Heart left ventricle (tissue), 16 donors: ENCODE measurements around the gene SPATA12. TPM values are rescaled to one million over a fixed set of nuclear protein-coding genes. Genes with fewer than 3 reads are reported as not detected.
A peak's percentile ranks its signal among the peaks of the same experiment; 100 is the strongest.

Experiments
- ATAC-seq, 4 donors: fragments of 200-7000 bp; cut with Tn5 transposase; one replicate each; pipeline ENCODE4 v1.9.1; 2020 to 2022; ENCODE audit warnings: moderate library complexity in 4 of 4, mild to moderate bottlenecking in 3 of 4, moderate number of reproducible peaks in 1 of 4
- DNase-seq, 5 donors: peaks; one replicate each; pipeline ENCODE4 v3.0.0-alpha.2; 2020
- H3K27ac ChIP-seq, 12 donors: fragments of 200-600 bp; sonication (generic) in 4 of 12; one replicate each; pipeline versions ENCODE4 v1.5.0 to v1.8.0; 2016 to 2022; ENCODE audit warnings: mild to moderate bottlenecking in 2 of 12
- H3K27me3 ChIP-seq, 9 donors: fragments of 200-600 bp; sonication (generic) in 2 of 9; one replicate each; pipeline versions ENCODE4 v1.5.1 to v1.8.0; 2016 to 2022; ENCODE audit warnings: mild to moderate bottlenecking in 3 of 9
- H3K36me3 ChIP-seq, 9 donors: fragments of 200-600 bp; sonication (generic) in 2 of 9; one replicate each; pipeline versions ENCODE4 v1.5.0 to v1.8.0; 2018 to 2022; ENCODE audit warnings: mild to moderate bottlenecking in 2 of 9
- H3K4me1 ChIP-seq, 12 donors: fragments of 200-600 bp; sonication (generic) in 4 of 12; one replicate each; pipeline versions ENCODE4 v1.5.0 to v1.8.0; 2016 to 2022; ENCODE audit warnings: mild to moderate bottlenecking in 3 of 12
- H3K4me3 ChIP-seq, 12 donors: fragments of 200-600 bp; sonication (generic) in 4 of 12; one replicate each; pipeline versions ENCODE4 v1.5.0 to v1.8.0; 2017 to 2022; ENCODE audit warnings: mild to moderate bottlenecking in 9 of 12, moderate library complexity in 4 of 12
- H3K9me3 ChIP-seq, 12 donors: fragments of 200-600 bp; sonication (generic) in 4 of 12; one replicate each; pipeline versions ENCODE4 v1.5.0 to v1.8.0; 2016 to 2022; ENCODE audit warnings: mild to moderate bottlenecking in 1 of 12
- CTCF ChIP-seq, 12 donors: fragments of 200-600 bp; sonication (generic) in 4 of 12; IDR thresholded peaks; one replicate each; pipeline versions ENCODE4 v1.5.0 to v1.8.0; 2018 to 2022; ENCODE audit warnings: antibody characterized with exemption in 12 of 12, mild to moderate bottlenecking in 5 of 12
- POLR2A ChIP-seq, 2 donors: fragments of 450-650 bp; IDR thresholded peaks; one replicate each; pipeline ENCODE4 v1.6.1; 2017; ENCODE audit warnings: antibody characterized with exemption in 2 of 2, mild to moderate bottlenecking in 2 of 2, moderate library complexity in 2 of 2
- WGBS, 4 donors: extraction: QIAGEN DNeasy Blood & Tissue Kit in 2 of 4; methylation state at CpG; one replicate each; pipeline versions ENCODE4 v1.1.5 to v1.1.7; 2013 to 2018; 5-methylcytosine and 5-hydroxymethylcytosine counted together
- intact Hi-C, 10 donors: fragments of 100-400 bp; cut with DNase I; formaldehyde crosslinking; loops; one replicate each; pipeline versions ENCODE4 v1.11.1 to v1.14.2; 2022
- polyA plus RNA-seq, 2 donors: library from polyadenylated mRNA; stranded (reverse); fragments of 200-250 nt; gene quantifications; one replicate each; pipeline ENCODE4 v1.2.3, GENCODE V29; 2013
- total RNA-seq, 9 donors: library from RNA; depleted of rRNA in 2 of 9; stranded (reverse); fragments of >200 nt in 2 of 9; fragmentation: NEBNext Ultra II Directional in 3 of 9; extraction: Animal tissue kit (Norgen Biotek cat#: 25700) in 3 of 9; gene quantifications; one replicate each; pipeline versions ENCODE4 v1.1.0 to v1.2.4, GENCODE V29; 2016 to 2023
- donor health status: ischemic (EF 13 %, LVEDD 7.1; RV severe dilation, severe dysfunction).
- donor health status: healthy with polysubstance abuse.
- donor health status: DM: no; HTN: yes; CAD: no.
- donor health status: DM: no; HTN: no; CAD: no.
- donor health status: ischemic (EF 25% LVEDD 6.9; RV normal size, moderate dysfunction).
- donor health status: ischemic (EF 25% LVEDD 5.7; RV mildly dilated, moderate dysfunction).
- donor health status: healthy.
- donor health status: DM: yes; HTN: yes; CAD: no.
- donor health status: ischemic (EF 35%, LVEDD 5.7; RV mildly dilated, moderate dysfunction).
- donor health status: nonischemic (EF 11% LVEDD 7.7; RV severe dilation, severe dysfunction).
- donor health status: DM: yes; HTN: yes; CAD: no.
- donor health status: PGD.
- donor health status: ischemic (EF 29% LVEDD 5.4; RV normal size, mild dysfunction).
- donor health status: nonischemic (EF 23%, LVEDD 6.1; RV moderate dilation, normal function).

SPATA12 gene
- total and polyA plus RNA-seq, 11 donors = 0.04 to 0.20 TPM; not detected in 9

GRCh38 chr3:57030721-57031120, 29.7 kb upstream of the SPATA12 start:
- Histone ChIP-seq H3K4me1 (no peaks in the 10 kb centered on the region), H3K36me3 (no peaks in the 10 kb centered on the region), H3K4me3 (no peak overlapping the region), H3K27me3 (no peaks in the 10 kb centered on the region), H3K9me3 (no peaks in the 10 kb centered on the region), H3K27ac (no peak overlapping the region)
- no peak for ATAC-seq
- no peak for DNase-seq
- 76 to 85% (median 80%) methylated on average over 3 of the region's 3 CpGs for WGBS, 4 donors
- no peak for TF ChIP-seq CTCF (IDR thresholded peaks at IDR 0.05)
- TF ChIP-seq POLR2A (IDR thresholded peaks at IDR 0.05) = no peak
- intact Hi-C loops = no loop called here

- intact Hi-C loops = no loop called here
- H3K9me3 ChIP-seq = no peaks in the 10 kb centered on the region
- DNase-seq = no peak
- no peak overlapping the region for H3K4me3 ChIP-seq
- no peaks in the 10 kb centered on the region for H3K36me3 ChIP-seq
- 89 to 93% (median 91%) methylated on average over 5 of the region's 5 CpGs for WGBS, 4 donors
- no peak overlapping the region for H3K27ac ChIP-seq
- H3K27me3 ChIP-seq = no peaks in the 10 kb centered on the region
- peaks cover 0 to 9% (median 0%) of the 10 kb centered on the region in 12 donors for H3K4me1 ChIP-seq
- no peak for TF ChIP-seq POLR2A (IDR thresholded peaks at IDR 0.05)
- no peak for TF ChIP-seq CTCF (IDR thresholded peaks at IDR 0.05)
- no peak for ATAC-seq
These were observed 28.6 kb upstream of the SPATA12 start for GRCh38 chr3:57031631-57032541.

GRCh38 chr3:57036952-57037351, 23.5 kb upstream of the SPATA12 start:
- 51 to 65% (median 59%) methylated on average over 4 to 5 of the region's 5 CpGs for WGBS, 4 donors
- ATAC-seq (peak; percentile 65 to 88 (median 77)), DNase-seq (peak in 3 of 5 donors; percentile 20 to 38 (median 23))
- H3K27me3 ChIP-seq = no peaks in the 10 kb centered on the region
- intact Hi-C loops = no loop called here
- H3K4me1 ChIP-seq = peaks cover 0 to 24% (median 8%) of the 10 kb centered on the region in 12 donors
- H3K36me3 ChIP-seq = no peaks in the 10 kb centered on the region
- TF ChIP-seq POLR2A (IDR thresholded peaks at IDR 0.05) (no peak), CTCF (IDR thresholded peaks at IDR 0.05) (no peak)
- peak overlapping the region in 5 of 12 donors; percentile 33 to 67 (median 43) for H3K27ac ChIP-seq
- H3K9me3 ChIP-seq = no peaks in the 10 kb centered on the region
- H3K4me3 ChIP-seq = no peak overlapping the region

GRCh38 chr3:57038466-57039164, 21.8 kb upstream of the SPATA12 start:
- Histone ChIP-seq H3K36me3 (no peaks in the 10 kb centered on the region), H3K4me1 (peaks cover 0 to 26% (median 9%) of the 10 kb centered on the region in 12 donors), H3K4me3 (no peak overlapping the region), H3K27me3 (no peaks in the 10 kb centered on the region), H3K9me3 (no peaks in the 10 kb centered on the region), H3K27ac (no peak overlapping the region)
- no peak for DNase-seq
- intact Hi-C loops = no loop called here
- WGBS, 4 donors = 92 to 96% (median 93%) methylated on average over 5 of the region's 5 CpGs
- TF ChIP-seq CTCF (IDR thresholded peaks at IDR 0.05) (no peak), POLR2A (IDR thresholded peaks at IDR 0.05) (no peak)
- no peak for ATAC-seq
